GM21529 (cell line): Measurements from ENCODE around the gene UNC45B.
A peak's percentile ranks its signal among the peaks of the same experiment; 100 is the strongest.
"Not testable (repeated sequence)": the region's sequence is repeated elsewhere in the genome, so short reads cannot be mapped to it uniquely, and the experiment has no call there.

Source experiments
- ATAC-seq: cut with Tn5 transposase; IDR thresholded peaks from one replicate; pipeline ENCODE4 v1.9.1; 2021; ENCODE audit not compliant: unreplicated experiment

UNC45B gene

DNA sequence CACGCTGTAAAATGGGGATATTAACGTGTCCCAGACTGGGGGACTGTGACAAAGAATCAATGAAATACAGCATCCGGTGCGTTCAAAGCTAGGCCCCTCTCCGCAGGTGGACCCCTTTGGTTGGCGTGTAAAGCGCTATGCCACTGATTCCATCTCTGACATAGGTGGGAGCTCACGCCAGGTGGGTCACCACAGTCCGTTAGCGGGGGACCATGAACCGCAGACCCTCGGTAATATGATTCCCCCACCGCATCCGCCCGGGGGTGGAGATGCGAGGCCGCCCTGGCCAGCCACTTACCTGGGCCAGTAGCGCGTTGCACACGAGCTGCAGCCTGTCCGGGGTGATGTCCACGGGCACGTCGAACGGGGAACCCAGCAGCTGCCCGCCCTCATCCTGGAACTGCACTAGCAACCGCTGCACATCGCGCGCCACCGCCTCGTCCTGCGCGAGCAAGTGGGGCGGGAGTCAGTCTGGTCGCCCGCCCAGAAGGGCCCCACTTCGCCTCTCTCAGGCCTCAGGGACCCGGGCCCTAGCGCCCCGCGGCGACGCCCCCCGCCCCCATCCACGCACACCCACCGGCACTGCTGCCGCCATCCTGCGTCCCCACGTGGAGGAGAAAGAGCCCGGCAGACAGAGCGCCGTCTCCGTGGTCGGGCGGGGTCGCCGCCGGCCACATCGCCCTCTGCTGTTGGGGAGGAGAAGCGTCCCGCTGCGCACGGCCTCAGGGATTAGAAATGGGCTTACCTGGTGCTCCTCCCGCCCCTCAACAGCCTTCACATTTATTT is 5.7 kb upstream of the UNC45B start, which contains the start of gene NLE1:
Gene NLE1, minus strand, starts transcription at position 623 of the 786 bp plus-strand sequence. Its CDS starts 28 bp downstream, at position 595.
- ATAC-seq = peak; percentile 88

DNA sequence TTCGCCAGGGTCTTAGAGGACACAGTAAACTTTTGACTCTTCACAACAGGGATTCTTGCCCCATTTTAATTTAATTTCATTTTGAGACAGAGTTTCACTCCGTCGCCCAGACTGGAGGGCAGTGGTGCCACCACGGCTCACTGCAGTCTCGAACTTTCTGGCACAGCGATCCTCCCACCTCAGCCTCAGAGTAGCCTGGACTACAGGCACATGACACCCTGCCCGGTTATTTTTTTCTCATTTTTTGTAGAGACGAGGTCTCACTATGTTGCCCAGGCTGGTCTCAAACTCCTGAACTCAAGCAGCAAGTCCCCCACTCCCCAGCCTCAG is 5.2 kb upstream of the UNC45B start:
- ATAC-seq = no peak

DNA sequence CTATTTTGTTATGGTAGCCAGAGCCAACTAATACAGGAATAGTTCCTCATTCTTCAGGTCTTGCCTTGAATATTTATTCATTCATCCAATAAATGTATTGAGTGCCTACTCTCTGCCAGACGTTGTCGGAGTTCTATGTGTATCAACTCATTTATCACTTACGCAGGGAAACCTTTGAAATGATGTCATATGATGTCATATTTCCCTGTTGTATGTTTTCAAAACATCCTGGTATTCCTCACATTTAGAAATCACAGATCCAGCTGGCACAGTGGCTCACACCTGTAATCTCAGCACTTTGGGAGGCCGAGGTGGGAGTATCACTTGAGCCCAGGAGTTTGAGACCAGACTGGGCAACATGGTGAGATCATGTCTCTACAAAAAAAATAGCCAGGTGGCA is 2.8 kb upstream of the UNC45B start:
- no peak for ATAC-seq

DNA sequence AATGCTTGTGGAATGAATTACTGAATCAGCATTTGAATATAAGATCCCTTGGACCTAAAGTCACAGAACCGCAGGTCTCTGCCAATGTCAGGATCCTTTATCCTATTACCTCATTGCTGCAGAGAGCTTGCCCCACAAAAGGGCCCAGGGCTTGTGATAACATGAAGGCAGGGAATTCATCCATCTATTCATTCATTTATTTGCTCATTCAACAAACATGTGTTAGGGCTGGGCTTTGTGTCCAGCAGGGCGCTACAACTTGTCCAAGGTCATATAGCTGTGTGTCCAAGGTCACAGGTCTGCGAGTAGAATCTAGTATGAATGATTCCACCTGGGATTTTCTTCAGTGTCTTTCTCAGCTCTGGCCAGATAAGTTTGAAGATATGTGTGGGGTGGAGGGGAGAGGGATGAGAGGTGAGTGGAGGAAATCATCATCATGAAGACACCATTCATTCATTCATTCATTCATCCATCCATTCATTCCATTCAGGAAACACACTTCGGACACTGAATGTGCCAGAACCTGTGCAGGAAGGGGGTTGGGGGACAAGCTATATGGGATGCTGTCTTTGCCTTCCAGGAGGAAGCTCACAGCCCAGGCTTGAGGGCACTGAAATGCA is 1.3 kb upstream of the UNC45B start:
- no peak for ATAC-seq

DNA sequence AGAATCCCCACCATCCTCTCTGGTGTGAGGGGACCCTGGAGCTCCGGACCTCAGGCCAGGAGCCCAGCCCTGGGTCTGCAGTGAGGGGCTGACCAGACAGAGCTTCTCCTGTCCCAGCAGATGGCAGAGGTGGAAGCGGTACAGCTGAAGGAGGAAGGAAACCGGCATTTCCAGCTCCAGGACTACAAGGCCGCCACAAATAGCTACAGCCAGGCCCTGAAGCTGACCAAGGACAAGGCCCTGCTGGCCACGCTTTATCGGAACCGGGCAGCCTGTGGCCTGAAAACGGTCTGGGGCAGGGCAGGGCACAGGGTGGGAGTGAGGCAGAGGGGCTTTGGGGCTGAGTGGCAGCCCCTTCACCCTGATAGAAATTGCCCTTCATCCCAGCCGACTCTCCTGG is 527 bp downstream of the UNC45B start:
- no peak for ATAC-seq

DNA sequence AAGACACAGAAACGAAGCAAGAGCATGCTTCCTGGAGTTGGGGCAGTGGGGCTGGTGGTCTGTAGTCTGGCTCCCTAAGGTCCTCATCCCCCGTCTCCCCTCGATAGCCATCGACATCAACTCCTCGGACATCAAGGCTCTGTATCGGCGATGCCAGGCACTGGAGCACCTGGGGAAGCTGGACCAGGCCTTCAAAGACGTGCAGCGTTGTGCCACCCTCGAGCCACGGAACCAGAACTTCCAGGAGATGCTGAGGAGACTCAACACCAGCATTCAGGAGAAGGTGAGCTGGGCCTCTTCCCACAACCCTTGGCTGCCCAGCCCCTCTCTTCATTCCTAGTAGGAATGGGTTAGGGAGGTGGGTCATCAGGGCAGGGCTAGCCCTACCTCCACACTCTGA is 2.3 kb downstream of the UNC45B start:
- ATAC-seq = no peak

DNA sequence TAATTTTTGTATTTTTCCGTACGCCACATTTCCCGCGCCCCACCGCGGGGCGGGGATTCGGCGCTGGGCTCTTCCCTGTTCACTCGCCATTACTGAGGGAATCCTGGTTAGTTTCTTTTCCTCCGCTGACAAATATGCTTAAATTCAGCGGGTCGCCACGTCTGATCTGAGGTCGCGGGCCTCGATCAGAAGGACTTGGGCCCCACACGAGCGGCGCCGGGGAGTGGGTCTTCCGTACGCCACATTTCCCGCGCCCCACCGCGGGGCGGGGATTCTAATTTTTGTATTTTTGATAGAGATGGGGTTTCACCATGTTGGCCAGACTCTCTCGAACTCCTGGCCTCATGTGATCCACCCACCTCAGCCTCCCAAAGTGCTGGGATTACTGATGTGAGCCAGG is 3.5 kb downstream of the UNC45B start:
- ATAC-seq = not testable (repeated sequence)

DNA sequence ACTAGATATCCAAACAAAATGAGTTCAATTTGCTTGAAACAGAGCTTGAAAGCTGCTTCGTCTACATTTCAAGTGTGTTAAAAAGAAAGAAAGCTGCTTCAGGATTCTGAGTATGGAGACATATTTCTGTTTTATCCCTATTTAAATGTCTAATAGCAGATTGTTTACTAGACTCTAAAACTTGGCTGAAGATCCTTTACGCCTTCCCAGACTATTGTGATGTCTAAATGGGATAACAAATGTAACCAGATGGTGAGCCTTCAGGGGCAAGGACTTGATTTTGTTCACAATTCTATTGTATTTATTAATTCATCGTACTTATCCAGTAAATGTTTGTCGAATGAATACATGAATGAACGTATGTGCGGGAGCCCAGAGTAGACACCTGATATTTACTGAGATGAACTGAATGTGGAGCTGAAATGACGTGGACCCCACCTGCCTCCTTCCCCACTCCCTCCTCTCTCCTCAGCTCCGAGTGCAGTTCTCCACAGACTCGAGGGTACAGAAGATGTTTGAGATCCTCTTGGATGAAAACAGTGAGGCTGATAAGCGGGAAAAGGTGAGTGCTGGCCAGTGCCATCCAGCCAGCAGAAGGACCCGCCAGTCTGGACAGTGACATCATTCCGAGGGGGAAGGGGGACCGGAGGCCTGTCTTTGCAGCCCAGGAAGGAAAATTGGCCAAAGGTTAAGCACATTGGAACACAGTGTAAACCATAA is 5.0 kb downstream of the UNC45B start:
- ATAC-seq = no peak

DNA sequence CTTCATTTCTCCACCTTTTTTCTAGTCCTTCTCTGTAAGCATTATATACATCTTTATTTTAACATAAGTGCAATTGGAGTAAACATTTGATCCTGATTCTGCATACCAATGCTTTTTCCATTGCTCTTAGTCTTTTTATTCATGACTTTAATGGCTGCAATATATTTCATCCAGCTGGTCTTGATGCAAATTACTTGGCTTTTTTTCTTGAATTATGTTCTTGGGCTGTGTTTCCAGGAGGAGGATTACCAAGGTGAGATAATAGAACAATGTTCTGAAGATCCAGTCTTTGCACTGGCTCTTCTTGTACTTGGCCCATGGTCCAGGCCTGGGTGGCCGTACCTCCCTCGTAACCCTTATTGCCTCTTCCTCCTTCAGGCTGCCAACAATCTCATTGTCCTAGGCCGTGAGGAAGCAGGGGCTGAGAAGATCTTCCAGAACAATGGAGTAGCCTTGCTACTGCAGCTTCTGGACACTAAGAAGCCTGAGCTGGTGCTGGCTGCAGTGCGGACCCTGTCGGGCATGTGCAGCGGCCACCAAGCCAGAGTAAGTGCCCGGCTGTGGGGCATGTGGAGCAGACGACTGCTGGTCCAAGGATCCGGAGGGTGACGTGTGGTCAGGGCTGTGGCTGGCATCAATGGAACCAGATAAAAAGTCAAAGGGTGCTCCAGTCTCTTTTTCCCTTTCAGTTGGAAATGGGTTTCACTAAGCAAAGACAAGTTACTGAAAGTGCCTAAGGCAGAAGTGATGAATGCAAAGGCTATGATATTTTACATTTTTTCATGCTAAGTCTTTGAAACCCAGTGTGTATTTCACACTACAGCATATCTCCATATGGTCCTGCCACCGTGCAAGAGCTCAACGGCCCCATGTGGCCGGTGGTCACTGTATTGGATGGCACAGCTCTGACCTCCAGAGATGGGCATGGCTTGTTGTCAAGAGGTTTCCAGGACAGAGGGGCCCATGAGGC is 6.9 kb downstream of the UNC45B start:
- no peak for ATAC-seq

DNA sequence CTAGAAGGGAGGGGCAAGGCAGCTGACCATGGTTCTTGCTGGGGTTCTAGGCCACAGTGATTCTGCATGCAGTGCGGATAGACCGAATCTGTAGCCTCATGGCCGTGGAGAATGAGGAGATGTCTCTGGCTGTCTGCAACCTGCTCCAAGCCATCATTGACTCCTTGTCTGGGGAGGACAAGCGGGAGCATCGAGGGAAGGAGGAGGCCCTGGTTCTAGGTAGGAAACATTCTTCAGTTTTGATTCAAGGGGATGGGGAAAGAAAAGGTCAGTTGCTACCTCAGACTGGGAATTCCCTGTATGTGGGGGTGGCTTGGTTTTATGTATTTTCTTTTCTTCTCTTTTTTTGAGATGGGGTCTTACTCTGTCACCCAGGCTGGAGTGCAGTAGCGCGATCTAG is 7.6 kb downstream of the UNC45B start:
- ATAC-seq = no peak

DNA sequence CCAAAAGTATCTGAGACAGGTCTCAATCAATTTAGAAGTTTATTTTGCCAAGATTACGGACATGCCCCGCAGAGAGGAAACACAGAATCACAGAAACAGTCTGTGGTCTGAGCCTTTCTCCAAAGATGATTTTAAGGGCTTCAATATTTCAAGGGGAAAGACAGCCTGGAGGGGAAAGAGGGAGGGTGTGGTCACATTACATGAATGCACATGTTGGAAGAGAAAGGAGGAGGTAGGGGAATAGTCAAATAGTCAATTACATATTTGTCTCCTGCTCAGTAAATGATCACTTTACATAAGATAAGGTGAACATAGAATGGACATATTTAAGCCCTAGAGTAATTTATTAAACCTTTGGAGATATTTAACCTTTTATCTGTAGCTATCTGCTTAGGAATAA is 12.3 kb downstream of the UNC45B start:
- ATAC-seq = no peak

DNA sequence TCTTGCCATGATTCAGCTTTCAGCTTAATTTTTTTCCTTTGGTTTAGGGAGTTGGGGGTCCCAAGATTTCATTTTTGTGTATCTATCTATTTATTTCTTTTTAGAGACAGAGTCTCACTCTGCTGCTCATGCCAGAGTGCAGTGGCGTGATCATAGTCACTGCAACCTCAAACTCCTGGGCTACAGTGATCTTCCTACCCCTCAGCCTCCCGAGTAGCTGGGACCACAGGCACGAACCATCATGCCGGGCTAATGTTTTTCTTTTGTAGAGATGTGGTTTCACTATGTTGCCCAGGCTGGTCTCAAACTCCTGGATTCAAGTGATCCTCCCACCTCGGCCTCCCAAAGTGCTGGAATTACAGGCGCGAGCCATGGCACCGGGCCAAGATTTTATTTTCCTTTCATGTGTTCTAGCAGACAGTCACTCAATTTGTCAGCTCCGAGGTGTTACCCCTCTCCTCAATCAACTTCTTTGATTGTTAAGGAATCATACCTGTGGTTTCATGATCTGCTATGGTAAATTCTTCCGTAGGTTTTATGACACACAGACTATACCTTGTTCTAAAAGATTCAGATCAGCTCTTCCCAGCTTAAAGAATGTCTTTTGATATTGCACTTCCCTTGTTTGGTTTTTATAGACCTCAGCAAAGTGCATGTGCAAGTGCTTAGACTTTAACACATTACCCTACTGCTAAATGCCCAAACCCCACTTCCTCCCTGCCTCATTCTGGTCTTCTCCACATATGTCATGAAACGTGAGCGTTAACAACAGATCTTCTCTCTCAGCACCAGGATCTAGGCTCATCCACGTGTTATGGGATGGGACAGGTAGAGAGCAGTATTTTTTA is 13.0 kb downstream of the UNC45B start:
- ATAC-seq = no peak

DNA sequence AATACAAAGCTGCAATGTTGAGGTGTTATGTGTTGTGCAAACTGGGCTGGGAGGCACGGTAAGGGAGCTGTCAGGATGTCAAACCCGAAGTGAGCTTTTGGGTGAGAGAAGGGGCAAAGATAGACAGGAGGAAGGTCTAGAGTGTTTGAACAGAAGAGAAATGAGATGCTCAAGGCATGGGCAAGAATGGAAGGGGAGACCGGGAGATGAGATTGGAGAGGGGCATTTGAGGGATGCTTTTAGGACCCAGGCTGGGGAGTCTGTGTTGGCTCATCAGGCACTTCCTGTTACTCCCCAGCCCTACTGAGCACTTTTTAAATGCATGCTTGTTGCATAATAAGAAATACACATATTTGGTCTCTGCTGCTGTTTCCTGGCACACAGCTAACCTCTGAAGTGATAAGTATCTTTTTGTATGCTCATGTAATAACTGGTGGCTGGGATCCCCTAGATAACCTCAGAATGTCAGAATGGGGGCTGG is 13.7 kb downstream of the UNC45B start:
- no peak for ATAC-seq

DNA sequence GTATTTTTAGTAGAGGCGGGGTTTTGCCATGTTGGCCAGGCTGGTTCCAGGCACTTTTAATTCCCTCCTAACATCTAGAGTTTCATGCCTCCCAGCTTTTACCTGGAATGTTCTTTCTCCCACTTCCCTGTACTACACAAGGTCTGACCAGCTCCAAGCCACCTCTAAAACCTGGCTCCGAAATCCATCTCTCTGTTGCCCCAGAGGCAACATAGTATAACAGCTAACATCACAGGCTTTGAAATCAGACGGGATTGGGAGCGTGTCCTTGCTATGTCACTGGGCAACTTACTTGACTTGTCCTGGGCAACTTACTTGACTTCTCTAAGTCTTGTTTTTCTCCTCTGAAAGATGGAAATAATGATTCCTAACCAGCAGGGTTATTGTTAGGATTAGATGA is 15.1 kb downstream of the UNC45B start:
- no peak for ATAC-seq

DNA sequence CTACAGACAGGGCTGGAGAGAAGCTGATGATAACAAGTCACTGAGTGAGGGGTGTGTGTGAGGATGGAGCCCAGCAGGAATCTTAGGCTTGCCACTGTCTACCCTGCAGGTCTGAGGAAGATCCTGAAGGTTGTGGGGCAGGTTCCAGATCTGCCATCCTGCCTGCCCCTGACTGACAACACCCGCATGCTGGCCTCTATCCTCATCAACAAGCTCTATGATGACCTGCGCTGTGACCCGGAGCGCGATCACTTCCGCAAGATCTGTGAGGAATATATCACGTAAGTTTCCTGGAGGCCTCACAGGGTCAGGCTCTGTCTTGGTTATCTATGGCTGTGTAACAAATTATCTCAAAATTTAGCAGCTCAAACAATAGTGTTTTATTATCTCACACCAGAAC is 16.3 kb downstream of the UNC45B start:
- no peak for ATAC-seq

DNA sequence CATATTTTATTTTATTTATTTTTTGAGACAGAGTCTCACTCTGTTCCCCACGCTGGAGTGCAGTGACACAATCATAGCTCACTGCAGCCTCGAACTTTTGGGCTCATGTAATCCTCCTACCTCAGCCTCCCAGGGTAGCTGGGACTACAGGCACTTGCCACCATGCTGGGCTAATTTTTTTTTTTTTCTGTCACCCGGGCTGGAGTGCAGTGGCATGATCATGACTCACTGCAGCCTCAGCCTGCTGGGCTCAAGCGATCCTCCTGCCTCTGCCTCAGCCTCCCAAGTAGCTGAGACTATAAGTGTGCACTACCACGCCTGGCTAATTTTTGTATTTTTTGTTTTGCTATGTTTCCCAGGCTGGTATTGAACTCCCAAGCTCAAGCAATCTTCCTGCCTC is 17.1 kb downstream of the UNC45B start:
- ATAC-seq = no peak

DNA sequence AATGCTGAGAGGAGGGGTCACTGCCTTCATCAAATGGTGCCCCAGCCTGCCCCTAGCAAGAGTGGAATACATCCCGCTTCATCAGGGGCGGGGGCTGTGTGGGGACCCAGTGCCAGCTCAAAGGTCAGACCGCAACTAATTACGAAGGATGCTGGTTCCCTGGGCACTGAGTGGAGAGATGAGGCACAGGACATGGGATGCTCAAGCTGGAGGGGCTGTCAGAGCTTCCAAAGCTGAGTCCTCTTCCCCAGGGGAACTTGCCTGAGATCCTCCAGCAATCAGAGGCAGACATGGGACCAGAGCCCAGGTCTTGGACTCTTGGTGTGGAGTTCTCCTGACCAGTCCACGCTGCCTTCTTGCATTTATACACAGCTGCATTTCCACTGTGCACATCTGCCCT is 18.9 kb downstream of the UNC45B start:
- ATAC-seq = no peak

DNA sequence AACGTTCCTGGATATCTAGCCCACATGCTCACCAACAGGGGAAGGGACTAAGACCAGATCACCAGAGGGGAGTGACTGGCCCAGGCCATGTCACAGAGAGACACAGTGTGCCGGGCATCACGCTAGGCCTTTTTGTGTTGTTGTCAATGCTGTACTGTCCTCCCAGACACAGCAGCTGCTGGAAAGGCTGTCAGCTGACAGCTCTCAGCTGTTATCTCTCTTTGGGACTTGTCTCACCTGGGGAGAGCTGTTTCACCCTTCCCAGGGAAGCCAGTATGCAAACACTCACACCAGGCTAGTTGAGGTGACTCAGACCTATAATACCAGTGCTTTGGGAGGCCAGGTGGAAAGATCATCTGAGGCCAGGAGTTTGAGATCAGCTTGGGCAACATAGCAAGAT is 19.4 kb downstream of the UNC45B start:
- ATAC-seq = no peak

DNA sequence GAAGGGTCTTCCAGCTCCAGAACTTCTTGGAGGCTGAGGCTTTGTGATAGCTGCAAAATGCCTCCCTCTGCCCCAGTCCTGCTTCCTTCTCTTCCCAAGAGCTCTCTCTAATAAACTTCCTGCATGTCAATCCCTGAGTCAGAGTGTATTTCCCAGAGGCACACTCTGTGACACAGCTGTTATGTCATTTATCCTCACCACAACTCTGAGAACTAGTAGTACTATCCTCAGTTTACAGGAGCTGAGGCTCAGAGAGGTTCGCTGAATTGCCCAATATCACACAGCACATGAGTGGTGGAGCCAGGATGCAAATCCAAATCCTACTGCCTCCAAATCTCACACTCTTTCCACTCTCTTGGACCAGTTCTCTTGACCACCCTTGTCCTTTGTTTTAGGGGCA is 20.0 kb downstream of the UNC45B start:
- no peak for ATAC-seq

DNA sequence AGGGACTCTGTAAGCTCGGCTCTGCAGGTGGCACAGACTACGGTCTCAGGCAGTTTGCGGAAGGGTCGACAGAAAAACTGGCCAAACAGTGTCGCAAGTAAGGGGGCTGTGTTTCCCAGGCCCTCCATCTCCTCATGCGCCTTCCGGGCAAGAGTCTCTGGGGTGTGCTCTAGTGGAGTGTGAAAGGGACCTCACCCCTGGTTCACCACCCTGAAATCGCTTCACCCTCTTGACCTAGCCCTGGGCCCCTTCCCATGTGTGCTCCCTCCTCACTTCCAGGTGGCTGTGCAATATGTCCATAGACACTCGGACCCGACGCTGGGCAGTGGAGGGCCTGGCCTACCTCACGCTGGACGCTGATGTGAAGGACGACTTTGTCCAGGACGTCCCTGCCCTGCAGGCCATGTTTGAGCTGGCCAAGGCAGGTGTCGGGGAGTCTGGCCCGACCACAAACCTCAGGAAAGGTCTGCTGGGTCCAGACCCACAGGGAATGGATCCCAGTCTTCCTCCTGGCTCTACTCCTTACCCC is 22.3 kb downstream of the UNC45B start:
- ATAC-seq = no peak
